Femur (tissue), 1 donor: Measurements from ENCODE around the gene BOK.

Experiments
- DNase-seq: peaks from one replicate; pipeline ENCODE4 v3.0.0-alpha.2; 2017

Gene BOK

DNA sequence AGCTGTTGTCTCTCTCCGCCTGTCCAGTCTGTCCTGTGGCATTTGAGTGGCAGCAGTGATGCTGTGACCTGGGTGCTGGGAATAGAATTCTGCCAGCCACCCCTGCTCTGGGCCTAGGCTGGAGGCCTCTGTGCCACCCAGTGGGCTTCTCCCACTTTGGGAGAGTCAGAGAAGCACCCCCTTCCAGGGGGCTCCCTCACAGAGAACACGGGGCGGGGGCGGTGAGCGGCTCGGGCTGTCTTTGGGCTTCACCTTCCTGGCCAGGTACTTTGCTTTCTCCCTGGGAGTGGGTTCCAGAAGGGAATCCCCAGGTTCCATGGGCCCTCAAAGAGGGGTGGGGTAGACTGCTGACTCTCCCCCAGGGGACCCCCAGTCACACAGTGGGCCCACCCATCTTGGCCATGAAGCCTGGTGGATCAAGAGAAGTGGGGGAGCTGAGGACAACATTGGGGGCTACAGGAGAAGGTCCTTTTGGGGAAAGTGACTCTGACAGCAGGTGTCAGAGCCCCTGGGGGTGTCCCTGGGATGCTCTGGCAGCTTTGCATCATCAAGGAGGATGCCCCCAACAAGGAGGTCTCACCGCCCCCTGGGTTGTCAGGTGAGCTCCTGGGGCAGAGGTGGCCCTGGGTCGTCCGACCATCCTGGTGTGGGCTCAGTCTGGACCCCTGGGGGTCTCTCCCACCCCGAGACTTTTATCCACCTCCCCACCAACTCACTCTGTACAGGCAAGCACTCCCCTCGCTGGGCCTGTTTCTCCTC is 18.8 kb upstream of the BOK start:
- no peak for DNase-seq

DNA sequence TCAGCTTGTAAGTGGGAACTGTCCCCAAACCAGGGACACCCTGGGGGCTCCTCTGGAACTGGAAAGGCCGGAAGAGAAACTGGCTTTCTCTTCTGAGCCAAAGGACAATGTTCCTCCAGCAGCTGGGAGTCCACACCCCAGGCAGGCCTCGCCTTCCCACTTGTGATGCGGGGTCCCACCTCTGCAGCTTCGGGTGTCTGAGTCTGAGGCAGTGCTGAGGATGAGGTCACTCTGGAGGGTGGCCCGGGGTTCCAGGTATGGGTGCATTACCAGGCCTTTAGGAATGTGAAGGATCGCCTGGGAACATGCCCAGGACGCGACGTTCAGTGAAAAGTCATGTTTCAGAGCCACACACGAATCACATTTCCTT is 18.2 kb upstream of the BOK start:
- DNase-seq, result no peak

DNA sequence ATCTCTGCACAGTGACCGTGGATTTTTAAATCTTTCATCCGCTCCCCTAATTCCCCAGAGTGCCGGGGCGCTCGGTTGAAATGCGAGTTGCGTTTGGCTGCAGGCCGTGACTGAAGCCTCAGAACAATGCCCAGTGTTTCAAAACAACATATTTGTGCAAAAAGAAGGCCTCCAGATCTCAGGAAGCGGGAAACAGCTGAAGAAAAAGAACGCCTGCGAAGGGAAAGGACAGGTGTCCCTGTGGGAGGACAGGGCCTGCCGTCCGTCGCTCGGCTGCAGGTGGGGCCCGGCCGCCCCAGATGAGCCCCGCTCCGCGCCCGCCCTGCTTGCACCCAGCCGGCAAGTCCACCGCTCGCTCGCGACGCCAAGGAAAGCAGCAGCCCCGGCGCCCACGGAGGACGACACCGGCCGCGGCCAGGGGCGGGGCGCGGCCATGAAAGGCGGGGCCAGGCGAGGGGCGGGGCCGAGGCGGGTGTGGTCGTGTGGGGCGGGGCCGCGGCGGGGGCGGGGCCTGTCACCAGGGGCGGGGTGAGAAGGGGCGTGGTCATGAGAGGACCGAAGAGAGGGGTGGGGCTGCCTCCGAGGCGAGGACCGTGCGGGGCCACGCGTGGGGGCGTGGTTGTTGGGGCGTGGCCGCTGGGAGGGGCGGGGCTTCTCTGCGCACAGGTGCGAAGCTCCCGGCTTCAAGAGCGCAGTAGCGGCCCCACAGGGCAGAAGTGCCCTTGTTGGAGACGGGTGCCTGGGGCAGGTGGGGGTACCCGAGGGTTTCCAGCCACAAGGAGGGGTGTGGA is 17.6 kb upstream of the BOK start:
- peak; percentile 67 for DNase-seq

DNA sequence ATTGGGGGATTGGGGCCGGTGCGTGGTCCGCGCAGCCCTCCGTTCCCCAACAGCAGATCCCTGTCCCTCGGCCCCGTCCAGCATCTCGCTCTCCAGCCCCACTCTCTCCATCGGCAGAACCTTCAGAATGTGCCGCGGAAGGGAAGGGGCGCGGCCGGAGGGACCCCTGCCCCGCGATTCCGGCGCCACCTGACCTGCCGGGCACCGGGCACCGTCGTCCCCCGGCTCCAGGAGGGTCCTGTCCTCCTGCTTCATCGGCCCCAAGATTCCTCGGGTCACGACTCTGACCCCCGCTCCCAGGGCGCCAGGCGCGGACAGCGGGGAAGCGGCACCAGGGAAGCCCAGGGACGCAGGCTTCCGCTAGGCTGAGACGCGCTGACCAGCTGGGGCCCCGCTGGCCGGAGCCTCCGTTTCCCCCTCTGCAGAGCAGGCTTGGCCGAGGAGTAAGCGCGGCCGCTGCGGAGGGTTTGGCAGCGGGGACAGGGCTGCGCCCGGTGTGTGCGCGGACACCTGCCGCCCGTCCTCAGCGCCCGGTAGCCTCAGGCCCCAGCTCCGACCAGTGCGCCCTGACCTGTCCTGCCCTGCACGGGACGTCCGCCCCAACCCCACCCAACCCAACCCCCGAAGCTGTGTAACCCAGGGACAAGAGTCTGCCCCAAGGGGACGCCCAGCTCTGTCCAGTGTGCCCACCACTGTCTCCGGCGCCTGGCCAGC is 16.8 kb upstream of the BOK start:
- DNase-seq, result no peak

DNA sequence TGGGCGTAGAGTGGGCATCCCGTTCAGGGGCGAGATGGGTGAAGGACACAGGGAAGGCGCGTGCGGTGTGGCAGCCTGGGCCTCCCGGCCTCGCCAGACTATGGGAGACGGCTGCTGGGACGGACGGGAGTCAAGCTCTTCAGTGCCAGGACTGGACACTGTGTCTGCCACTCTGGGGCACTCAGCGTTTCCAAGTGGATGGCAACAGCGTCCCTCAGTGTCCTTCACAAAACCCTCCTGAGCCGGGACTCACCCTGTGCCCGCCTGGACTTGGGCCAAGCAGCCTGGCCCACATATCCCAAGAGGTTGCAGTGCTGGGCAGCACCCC is 16.3 kb upstream of the BOK start:
- no peak for DNase-seq

DNA sequence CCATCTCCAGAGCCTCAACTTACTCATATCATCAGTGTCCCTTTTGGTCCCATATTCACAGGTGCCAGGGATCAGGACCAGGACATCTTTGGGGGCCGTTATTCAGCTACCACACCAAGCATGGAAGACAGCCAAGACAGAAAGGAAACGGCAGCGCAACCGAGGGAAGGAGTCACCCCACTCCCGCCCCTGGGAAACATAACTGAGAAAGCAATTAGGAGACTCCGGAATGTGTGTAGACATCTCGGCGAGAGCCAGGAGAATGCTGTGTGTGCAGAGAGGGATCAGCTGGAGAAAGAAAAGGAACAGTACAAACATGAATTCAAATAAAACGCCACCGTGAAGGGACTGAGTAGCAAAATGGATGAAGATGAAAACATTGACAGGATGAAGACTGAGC is 13.4 kb upstream of the BOK start:
- no peak for DNase-seq

DNA sequence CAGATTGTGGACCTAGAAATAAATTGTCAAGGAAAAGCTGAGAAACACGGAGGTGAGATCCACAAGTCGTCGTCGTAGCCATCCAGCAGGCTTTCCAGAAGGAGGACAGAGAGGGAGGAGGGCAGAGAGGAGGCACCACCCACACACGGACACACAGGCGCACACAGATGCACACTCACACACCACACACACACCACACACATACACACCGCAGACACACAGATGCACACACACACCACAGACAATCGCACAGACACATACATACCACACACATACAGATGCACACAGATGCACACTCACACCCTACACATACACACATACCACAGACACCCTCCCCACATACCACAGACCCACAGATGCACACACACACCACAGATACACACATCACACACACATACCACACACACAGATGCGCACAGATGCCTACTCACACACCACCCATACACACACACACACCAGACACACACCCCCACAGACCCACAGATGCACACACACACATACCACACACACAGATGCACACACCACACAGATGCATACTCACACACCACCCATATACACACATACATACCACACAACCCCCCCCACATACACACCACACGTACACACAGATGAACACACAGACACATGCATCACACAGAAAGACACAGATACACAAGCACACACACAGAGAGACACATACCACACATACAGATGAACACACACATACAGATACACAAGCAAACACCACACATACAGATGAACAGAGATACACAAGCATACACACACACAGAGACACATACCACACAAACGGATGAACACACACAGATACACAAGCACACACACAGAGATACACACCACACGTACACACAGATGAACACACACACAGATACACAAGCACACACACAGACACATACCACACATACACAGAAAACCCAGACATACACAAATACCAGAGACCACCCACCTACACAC is 12.7 kb upstream of the BOK start:
- DNase-seq, result no peak

DNA sequence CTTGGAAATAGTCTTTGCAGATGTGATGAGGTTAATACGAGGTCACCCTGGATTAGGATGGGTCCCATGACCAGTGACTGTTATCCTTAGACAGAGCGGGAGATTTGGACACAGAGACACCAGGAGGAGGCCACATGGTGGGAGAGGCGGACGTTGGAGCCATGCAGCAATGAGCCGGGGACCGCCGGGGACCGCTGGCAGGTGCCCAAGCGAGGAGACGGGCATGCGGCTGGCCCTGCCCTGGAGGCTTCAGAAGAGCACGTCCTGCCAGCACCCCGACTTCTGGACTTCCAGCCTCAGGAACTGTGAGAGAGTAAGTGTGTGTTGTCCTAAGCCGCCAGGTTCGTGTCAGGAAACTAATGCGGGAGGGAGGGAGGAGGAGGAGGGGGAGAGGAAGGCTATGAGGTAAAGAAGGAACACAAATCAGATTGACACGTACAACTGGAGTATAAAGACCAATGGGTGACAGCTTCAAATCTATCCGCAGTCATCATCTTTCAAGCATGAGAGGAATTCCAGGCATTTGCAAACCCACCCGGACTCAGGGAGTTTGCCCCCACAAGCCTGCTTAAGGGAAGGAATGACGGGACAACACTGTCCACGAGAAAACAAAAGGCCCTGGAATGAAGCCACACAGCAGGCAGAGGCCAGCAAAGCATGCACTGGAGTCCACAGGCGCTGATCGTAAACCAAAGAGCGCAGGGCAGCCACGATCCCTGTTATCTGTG is 11.6 kb upstream of the BOK start:
- peak; percentile 74 for DNase-seq

DNA sequence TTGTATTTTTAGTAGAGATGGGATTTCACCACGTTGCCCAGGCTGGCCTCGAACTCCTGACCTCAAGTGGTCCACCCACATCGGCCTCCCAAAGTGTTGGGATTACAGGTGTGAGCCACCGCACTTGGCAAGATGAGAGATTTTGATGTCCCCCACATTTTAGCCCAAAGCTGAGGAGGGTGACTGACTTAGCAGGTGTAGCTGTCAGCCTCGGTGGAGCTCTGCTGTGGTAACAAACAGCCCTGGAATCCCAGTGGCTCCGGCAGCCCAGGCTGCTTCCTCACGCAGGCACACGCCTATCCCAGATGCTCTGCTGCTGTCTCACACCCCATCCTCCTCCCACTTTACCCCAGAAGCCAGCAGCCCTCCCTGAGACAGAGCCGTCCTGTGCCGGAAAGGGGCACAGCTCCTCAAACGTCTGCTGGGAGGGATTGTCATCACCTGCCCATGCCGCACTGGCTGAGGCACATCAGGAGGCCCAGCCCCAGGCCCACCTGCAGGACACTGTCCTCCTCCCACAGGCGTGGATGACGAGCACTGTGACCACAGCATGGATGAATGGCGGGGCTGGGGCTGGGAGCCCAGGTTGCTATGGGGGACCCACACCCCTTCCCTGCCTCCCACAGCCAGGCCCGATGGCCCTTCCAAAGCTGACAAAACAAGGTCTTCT is 10.6 kb upstream of the BOK start:
- no peak for DNase-seq

DNA sequence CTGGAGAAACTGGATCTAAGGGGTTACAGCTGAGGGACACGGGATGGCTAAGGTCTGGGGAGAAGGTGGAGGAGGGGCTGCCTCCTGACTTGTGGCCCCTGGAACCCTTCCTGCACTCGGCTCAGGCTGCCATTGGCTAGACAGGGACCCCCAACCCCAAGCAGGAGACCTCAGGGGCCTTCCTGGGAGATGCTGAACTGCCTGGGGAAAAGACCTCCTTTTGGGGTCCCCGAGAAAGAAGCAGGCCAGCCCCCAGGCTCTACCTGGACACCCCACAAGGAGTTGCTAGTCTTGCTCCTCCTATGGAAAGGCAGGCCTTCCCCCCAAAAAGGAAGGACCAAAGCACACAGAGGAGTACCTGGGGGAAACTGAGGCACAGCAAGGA is 10.1 kb upstream of the BOK start:
- DNase-seq, result no peak

DNA sequence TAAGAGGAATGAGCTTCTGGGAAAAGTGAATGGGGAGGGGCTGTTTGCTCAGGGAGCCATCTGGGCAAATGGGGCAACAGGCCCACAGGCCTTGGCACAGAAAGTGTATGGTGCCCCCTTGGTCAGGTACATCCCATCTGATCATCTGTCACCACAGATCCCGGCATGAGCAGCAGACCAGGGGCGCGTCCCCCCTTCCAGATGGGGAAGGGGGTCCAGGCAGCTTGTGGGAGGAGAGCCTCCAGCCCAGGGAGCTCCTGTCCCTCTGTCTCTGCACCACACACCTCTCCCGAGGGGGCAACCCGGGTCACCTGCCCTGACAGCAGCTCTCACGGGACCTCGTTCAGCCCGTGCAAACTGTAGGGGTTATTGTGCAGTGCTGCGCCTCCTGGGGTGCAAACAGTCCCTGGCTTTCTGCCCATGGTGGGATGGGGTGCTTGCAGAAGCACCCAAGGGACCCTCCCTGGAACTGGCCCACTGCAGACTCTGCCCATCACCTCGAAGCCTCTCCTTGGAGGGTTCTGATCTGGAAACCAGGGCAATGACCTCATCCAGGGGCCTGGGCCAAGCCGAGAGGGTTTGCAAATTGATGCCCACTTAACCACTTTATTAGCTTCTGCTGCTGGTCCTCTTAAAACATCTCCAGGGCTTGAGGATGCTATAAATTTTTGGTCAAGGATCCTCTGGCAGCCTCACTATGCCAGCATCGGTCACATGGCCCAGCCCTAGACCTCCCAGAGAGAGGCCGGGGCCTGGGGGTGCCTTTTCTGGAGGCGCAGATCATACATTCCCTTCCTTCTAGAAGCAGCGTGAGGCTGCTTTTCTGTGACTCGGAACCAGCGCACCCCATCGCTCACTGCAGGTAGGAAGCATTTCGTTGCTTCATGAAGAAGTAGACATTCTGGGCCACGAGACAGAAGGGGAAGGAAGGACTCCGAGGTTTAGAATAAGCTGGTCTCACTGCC is 7.6 kb upstream of the BOK start:
- no peak for DNase-seq

DNA sequence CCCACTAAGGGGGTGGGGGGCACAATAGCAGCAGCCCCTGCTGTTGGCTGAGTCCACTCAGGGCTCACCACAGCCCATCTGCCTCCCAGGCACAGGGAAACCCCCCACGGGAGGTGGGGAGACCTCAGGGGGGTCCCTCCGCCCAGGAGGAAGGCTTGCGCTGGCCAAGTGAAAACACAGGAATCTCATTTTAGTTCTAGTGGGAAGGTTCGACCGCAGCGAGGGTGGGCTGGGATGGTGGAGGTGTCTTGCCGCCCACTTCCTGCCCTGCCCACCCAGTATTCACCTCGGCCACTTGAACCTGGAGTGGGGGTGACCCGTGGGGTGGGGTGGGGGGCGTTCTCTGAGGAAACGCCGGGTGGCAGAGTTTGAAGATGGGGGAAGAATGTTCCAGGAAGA is 6.9 kb upstream of the BOK start:
- no peak for DNase-seq

DNA sequence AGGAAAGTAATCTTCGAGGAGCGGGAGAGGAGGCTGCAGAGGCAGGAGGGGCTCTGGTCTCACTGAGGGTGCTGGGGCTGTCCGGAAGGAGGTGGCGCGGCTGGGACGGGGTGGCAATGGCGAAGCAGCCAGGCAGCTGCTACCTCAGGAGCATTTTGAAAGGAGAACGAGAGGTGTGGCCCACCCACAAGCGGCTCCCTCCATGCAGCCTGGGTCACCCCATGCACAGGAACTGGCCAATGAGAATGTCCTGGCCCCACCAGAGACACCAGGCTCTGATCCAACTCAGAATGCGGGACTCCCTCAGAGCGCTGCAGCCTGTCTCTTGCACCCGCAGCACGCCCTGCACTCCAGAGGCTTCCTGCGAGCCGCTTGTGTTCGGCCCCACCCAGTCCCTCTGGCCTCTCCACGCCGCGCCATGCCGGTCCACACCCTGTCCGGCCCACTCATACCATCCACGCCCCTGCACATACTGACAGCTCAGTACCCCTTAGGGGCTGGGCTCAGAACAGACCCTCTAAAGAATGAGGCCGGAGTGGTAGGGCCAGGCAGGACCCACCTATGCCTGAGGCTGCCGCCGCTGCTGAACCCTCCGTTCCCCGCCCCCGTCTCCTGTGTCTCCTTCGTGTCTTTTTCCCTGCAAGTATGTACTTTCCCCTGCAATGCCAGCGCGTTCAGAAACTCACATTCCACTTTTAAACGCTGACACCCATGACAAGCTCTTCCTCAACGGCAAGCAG is 6.4 kb upstream of the BOK start:
- no peak for DNase-seq

DNA sequence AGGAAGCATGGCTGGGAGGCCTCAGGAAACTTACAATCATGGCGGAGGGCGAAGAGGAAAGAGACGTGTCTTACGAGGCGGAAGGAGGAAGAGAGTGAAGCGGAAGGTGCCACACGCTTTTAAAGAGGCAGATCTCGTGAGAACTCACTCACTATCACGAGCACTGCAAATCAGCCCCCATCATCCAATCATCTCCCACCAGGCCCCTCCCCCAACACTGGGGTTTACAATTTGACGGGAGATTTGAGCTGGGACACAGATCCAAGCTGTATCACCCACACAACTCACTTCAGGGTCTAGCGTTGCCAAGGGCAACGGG is 5.1 kb upstream of the BOK start:
- no peak for DNase-seq

DNA sequence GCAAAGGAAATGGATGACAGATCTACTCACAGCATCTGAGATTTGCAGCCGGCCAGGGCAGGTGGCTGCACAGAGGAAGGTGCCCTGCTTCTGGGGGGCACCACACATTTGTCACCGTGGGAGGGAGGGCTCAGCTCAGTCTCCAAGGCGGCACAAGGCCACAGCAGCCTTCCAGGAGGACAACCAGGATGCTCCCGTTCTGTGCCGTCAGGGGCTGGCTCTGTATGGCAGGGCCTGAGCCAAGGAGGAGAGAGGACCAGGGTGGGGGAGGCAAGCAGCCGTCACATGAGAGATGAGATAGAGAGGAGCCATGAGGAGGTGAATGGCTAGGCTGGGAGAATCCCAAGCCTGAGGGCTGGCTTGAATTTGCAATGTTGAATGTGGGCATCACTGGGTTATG is 4.6 kb upstream of the BOK start:
- DNase-seq, result no peak

DNA sequence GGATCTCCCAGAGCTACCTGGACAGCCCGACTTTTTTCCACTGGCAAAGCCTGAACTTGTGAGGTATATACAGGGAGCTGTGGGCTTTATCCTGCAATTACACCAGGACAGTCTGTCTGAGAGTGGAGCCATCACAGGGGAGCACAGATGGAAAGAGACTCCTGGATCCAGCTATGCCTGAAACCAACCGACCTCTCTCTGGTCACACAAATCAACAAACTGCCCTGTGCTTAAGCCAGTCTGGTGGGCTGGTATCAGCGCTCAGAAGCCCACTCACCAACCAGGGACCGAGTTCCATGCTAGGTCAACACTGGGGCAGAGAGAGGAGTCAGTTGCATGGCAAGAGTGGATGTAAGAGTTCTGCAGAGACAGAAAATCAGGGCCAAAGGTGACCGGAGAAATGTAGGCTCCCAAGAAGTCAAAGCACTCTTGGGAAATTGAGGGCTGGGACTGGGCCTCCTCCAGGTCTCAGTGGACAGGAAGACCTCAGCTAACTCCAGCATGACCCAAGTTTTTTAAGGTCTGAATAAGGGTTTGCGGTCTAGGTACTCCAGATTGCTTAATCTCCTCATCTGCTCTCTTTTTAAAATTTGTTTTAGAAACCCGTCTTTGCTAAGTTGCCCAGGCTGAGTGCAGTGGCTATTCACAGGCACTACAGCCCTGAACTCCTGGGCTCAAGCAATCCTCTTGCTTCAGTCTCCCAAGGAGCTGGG is 3.8 kb upstream of the BOK start:
- DNase-seq, result no peak

DNA sequence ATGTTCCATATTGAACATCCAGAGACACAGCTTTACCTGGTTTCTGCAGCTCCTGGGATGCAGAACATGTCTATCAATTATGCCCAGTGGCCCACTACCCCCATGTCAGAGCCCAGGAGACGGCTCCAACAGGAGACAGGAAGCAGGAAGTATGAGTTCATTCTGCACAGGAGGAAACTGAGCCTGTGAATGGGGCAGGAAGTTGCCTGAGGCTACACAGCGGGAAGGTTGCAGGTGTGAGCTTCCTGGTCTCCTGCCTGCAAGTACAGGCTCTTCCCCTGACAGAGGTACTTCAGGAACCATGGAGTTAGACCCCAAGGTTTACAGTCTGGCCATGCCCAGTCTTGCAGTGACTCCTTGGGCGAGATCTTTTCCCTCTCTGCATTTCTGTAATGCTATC is 2.8 kb upstream of the BOK start:
- no peak for DNase-seq

DNA sequence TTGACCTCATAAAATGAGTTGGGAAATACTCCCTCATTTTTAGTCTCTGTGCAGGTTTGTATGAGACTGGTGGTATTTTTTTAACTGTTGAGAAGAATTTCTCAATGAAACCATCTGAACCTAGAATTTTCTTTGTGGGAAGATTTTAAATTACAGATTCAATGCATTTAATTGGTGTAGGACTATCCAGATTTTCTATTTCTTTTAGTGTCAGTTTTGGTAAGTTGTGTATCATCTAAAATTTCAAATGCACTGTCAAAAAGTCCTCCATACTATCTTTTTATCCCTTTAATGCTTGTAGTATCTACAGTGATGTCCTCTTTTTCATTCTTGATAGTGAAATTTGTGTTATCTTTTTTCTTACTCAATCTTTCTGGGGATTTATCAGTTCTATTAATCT is 1.8 kb upstream of the BOK start:
- DNase-seq, result no peak
